Lower leg skin (tissue), 3 donors: ENCODE measurements around the gene ZNF687.

Experiments
- CTCF ChIP-seq, 3 donors: fragments of 450-650 bp; IDR thresholded peaks; one replicate each; pipeline ENCODE4 v1.5.1; 2016; ENCODE audit warnings: antibody characterized with exemption in 3 of 3, mild to moderate bottlenecking in 3 of 3, moderate library complexity in 2 of 3
- POLR2A ChIP-seq, 2 donors: fragments of 450-650 bp; IDR thresholded peaks; one replicate each; pipeline ENCODE4 v1.6.1; 2016 to 2017; ENCODE audit warnings: antibody characterized with exemption in 2 of 2, mild to moderate bottlenecking in 1 of 2, moderate library complexity in 1 of 2

DNA sequence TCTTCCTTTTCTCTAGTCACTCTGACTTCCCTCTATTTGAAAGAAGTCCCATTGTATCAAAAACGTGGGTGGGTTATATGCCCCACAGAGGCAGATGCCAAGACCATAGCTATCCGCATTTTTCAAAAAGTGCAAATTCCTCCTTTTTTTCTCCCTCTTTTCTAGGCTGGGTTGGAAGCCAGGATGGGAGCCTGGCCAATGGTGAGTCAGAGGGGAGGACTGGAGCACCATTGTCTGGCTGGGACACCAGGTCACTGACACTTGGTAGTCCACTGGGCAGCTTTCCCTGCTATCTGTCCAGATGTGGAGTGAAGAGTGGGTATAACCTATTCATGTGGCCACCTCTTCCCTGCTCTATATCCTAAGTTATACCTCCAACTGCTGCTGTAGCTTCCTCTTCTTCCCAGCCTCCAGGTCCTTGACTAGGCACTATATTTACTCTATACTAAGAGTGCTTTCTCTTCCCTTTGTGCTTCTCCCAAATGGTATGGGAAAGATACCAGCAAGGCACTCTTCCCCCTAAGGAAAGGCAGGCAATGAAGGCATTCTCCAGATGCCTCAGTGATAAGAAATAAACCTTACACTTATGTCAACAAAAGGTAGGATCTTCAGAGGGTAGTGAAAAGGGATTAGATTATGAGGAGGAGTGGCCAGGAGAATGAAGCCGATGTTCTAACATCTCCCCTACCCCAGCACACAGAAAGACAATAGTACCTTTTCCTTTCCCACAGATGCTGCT is 32.2 kb downstream of the ZNF687 start:
- TF ChIP-seq CTCF (IDR thresholded peaks at IDR 0.05), result no peak
- TF ChIP-seq POLR2A (IDR thresholded peaks at IDR 0.05), result no peak
